GM19099 (cell line): ENCODE results near the gene ZBTB47.

ENCODE experiments used
- POLR2A ChIP-seq: IDR thresholded peaks from 3 replicates; pipeline ENCODE4 v1.6.1; 2011; ENCODE audit warnings: low read depth; ENCODE audit not compliant: insufficient read length; ENCODE audit errors: extremely low read depth

Gene ZBTB47

GRCh38 chr3:42667523-42668412, 14.3 kb downstream of the ZBTB47 start:
- no peak for TF ChIP-seq POLR2A

- no peak for TF ChIP-seq POLR2A
Observed at GRCh38 chr3:42668413-42668760, 14.9 kb downstream of the ZBTB47 start.

- no peak for TF ChIP-seq POLR2A
Observed at GRCh38 chr3:42668793-42669217, 15.3 kb downstream of the ZBTB47 start.

GRCh38 chr3:42670051-42670576, 16.6 kb downstream of the ZBTB47 start:
- no peak for TF ChIP-seq POLR2A

- no peak for TF ChIP-seq POLR2A
Observed at GRCh38 chr3:42670670-42671069, 17.2 kb downstream of the ZBTB47 start.

GRCh38 chr3:42672515-42672914, 19.0 kb downstream of the ZBTB47 start:
- TF ChIP-seq POLR2A: no peak

- TF ChIP-seq POLR2A: no peak
Observed at GRCh38 chr3:42673082-42673481, 19.6 kb downstream of the ZBTB47 start.

GRCh38 chr3:42674146-42674545, 20.6 kb downstream of the ZBTB47 start:
- no peak for TF ChIP-seq POLR2A

DNA sequence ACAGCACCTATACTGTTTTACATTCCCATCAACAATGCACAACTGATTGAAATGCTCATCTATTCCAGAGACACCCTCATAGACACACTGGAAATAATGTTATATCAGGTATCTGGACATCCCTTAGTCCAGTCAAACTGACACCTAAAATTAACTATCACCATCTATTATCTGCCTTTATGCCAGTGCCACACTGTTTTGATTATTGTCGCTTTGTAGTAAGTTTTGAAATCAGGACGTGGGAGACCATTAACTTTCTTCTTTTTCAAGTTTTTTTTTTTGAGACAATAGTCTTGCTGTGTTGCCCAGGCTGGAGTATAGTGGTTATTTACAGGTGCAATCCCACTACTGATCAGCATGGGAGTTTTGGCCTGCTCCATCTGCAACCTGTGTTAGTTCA, 22.4 kb downstream of the ZBTB47 start:
- TF ChIP-seq POLR2A: no peak

DNA sequence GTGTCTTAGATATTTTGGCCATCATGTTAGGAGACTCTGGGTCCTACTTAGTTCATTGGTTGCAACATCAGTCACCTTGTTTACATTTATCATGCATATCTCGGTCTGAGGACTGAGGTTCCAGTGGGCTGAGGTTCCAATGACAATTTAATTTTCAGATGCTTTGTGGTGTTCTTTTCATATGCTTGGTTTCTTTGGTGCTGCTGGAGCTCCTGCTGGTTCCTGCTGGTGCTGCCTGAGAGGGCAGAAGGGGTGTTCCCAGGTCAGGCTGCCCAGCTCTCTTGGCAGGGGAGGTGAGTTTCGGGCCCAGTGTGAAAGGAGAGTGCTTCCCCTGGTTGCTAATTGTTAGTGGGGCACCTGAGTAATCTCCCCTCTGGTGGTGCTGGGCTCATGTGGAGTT, 24.9 kb downstream of the ZBTB47 start:
- no peak for TF ChIP-seq POLR2A

- no peak for TF ChIP-seq POLR2A
Observed at GRCh38 chr3:42680271-42680670, 26.8 kb downstream of the ZBTB47 start.

DNA sequence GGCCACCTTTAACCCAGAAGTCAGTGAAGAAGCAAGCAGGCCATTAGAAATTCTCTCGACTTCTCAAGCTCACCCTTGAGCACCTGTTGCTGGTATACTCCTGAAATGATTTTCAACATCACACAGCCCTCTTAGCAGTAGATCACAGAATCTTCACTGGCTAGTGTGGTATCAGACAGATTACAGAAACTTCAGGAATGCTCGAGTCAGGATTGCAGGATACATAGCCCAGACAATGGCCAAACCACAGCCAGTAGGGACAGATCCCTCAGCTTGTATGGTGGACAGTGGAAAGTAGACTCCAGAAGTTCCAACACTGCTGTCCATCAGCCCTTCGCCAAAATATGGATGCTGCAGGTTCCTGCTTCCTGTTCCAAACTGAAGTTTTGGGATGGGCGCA, 27.3 kb downstream of the ZBTB47 start:
- TF ChIP-seq POLR2A: no peak

DNA sequence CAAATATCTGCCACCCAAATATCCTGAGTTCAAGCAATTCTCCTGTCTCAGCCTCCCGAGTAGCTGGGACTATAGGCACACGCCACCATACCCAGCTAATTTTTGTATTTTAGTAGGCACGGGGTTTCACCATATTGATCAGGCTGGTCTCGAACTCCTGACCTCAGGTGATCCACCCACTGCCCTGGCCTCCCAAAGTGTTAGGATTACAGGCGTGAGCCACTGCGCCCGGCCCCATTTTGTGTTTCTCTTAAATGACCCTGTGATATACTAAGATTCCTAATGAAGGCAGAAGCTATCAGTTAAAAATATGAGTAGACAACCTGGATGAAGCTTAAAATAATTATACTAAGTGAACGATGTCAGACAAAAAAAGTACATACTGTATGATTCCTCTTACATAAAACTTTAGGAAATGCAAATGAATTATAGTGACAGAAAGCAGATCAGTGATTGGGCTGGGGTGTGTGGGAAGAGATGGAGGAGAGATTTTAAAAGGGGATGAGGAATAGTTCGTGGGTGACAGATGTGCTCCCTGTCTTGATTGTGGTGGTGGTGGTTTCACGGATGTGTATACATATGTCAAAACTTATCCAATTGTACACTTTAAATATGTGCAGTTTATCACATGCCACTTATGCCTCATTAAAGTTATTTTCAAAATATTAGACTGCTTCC, 28.0 kb downstream of the ZBTB47 start:
- TF ChIP-seq POLR2A: no peak

- TF ChIP-seq POLR2A: no peak
Observed at GRCh38 chr3:42682301-42683070, 29.0 kb downstream of the ZBTB47 start.
